ENCODE results near the gene ALK. TPM values are rescaled to one million over a fixed set of nuclear protein-coding genes. Genes with fewer than 3 reads are reported as not detected.

The ALK gene
- polyA plus RNA-seq, 1 of the 3 experiments (the other 2 are of a cell fraction): 0.30 TPM

DNA sequence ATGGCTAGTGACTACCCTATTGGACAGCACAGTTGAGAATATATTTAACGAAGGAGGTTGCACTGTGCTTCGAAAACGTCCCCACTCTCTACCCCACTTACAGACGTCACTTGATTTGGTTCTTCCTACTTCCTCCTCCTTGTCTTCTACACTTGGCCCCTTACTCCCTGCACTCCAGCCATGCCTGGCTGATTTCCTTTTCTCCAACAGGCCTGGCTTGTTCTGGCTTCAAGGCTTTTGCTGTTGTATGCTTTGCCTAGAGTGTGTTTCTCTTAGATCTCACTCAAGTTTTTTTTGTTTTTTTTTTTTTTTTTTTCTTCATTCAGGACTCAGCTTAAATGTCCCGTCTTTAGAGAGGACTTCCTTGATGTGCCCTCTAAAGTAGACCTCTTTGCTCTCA, 469.4 kb downstream of the ALK start (continued):
- TF ChIP-seq, protein P1, sequence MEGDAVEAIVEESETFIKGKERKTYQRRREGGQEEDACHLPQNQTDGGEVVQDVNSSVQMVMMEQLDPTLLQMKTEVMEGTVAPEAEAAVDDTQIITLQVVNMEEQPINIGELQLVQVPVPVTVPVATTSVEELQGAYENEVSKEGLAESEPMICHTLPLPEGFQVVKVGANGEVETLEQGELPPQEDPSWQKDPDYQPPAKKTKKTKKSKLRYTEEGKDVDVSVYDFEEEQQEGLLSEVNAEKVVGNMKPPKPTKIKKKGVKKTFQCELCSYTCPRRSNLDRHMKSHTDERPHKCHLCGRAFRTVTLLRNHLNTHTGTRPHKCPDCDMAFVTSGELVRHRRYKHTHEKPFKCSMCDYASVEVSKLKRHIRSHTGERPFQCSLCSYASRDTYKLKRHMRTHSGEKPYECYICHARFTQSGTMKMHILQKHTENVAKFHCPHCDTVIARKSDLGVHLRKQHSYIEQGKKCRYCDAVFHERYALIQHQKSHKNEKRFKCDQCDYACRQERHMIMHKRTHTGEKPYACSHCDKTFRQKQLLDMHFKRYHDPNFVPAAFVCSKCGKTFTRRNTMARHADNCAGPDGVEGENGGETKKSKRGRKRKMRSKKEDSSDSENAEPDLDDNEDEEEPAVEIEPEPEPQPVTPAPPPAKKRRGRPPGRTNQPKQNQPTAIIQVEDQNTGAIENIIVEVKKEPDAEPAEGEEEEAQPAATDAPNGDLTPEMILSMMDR (IDR thresholded peaks at IDR 0.05): no peak

DNA sequence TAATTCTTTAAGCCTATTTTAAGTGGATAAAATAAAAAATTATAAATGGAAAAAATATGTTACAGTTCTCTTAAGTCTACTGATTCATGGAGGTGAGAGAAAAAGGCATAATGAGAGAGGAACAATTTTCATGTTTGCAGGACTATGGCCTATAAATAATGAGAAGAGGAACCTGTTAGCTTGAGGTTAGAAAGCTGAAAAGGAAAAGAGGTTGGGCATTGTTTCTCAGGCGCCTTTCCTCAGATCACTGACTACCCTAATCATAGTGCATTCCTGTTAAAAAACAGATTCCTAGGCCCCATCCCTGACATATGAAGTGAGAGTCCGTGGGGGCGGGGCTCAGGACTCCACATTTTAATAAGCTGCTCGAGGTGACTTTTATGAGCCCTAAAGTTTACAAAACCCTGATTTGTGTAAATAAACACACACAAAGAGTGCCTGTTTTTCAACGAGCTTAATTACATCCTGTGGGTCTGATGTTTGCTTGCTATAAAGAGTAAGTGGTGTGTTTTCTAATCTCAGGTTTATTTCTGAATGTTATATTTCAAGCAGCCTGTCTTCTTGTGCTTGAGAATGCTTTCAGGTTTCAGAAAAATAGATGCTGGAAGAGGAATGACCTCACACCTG, 470.7 kb downstream of the ALK start:
- Histone ChIP-seq H3K4me2 (no peak overlapping the region), H3K36me3 (replicated peaks in 1 of 2; ENCODE audit: control insufficient read depth in 1 of 2, insufficient read depth in 2 of 2, low read length in 1 of 2) (peaks cover 0 to 2% of the 10 kb centered on the region in 2 experiments), H3K27me3 (ENCODE audit: insufficient read depth) (no peaks in the 10 kb centered on the region), H2AFZ (ENCODE audit: low read depth) (no peak overlapping the region), H4K20me1 (ENCODE audit: insufficient read depth) (no peaks in the 10 kb centered on the region), H3K79me2 (ENCODE audit: insufficient read depth) (no peaks in the 10 kb centered on the region), H3K4me3 (ENCODE audit: low read depth in 2 of 2, low read length in 1 of 2) (no peak overlapping the region), H3K9me3 (no peaks in the 10 kb centered on the region), H3K9ac (no peak overlapping the region), H3F3A (replicated peaks; ENCODE audit: insufficient read depth) (no peaks in the 10 kb centered on the region), H3K4me1 (ENCODE audit: control insufficient read depth in 1 of 2, insufficient read depth in 2 of 2, low read depth in 1 of 2, low read length in 1 of 2) (peaks cover 3 to 38% of the 10 kb centered on the region in 2 experiments; a peak in 2 of 4 replicates), H3K27ac (ENCODE audit: low read depth in 2 of 2, low read length in 1 of 2) (peak overlapping the region in 1 of 2 experiments; percentile 54; a peak in 1 of 4 replicates), H3K9me2 (no peaks in the 10 kb centered on the region)
- ChIA-PET CTCF (interaction anchor here (1.1 kb wide), 1 partner anchor 67 kb away, joined by 3 read pairs; no protein-coding TSS in a partner anchor), POLR2A (interaction anchor here (0.7 kb wide), 1 partner anchor 140 kb away, joined by 3 read pairs; no protein-coding TSS in a partner anchor)
- no peak for DNase-seq
- no peak for TF ChIP-seq RXRA (IDR thresholded peaks at IDR 0.05; ENCODE audit: borderline replicate concordance, low read depth)
- TF ChIP-seq SMC3 (IDR thresholded peaks at IDR 0.05; ENCODE audit: low read depth, low read length): no peak
- no peak for TF ChIP-seq EP300 (IDR thresholded peaks at IDR 0.05; ENCODE audit: borderline replicate concordance in 1 of 2, low read depth in 1 of 2, low read length in 1 of 2)
- TF ChIP-seq NRF1 (IDR thresholded peaks at IDR 0.05; ENCODE audit: low read depth, low read length): no peak
- TF ChIP-seq GATA2 (CRISPR knock-in tag; IDR thresholded peaks at IDR 0.05): no peak
- TF ChIP-seq, protein P2, sequence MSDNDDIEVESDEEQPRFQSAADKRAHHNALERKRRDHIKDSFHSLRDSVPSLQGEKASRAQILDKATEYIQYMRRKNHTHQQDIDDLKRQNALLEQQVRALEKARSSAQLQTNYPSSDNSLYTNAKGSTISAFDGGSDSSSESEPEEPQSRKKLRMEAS (IDR thresholded peaks at IDR 0.05; ENCODE audit: low read depth): no peak
- no peak for TF ChIP-seq NFIC (IDR thresholded peaks at IDR 0.05; ENCODE audit: borderline replicate concordance)
- no peak for TF ChIP-seq FOXM1 (IDR thresholded peaks at IDR 0.05; ENCODE audit: low read depth)
- TF ChIP-seq RFX5 (IDR thresholded peaks at IDR 0.05; ENCODE audit: low read length): no peak
- TF ChIP-seq, protein P3, sequence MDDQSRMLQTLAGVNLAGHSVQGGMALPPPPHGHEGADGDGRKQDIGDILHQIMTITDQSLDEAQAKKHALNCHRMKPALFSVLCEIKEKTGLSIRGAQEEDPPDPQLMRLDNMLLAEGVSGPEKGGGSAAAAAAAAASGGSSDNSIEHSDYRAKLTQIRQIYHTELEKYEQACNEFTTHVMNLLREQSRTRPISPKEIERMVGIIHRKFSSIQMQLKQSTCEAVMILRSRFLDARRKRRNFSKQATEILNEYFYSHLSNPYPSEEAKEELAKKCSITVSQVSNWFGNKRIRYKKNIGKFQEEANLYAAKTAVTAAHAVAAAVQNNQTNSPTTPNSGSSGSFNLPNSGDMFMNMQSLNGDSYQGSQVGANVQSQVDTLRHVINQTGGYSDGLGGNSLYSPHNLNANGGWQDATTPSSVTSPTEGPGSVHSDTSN (IDR thresholded peaks at IDR 0.05): no peak
- no peak for TF ChIP-seq GABPA (IDR thresholded peaks at IDR 0.05; ENCODE audit: low read depth)
- no peak for TF ChIP-seq ELF1 (IDR thresholded peaks at IDR 0.05)
- TF ChIP-seq, protein P4, sequence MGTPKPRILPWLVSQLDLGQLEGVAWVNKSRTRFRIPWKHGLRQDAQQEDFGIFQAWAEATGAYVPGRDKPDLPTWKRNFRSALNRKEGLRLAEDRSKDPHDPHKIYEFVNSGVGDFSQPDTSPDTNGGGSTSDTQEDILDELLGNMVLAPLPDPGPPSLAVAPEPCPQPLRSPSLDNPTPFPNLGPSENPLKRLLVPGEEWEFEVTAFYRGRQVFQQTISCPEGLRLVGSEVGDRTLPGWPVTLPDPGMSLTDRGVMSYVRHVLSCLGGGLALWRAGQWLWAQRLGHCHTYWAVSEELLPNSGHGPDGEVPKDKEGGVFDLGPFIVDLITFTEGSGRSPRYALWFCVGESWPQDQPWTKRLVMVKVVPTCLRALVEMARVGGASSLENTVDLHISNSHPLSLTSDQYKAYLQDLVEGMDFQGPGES (IDR thresholded peaks at IDR 0.05; ENCODE audit: low read depth, low read length): no peak
- TF ChIP-seq SIN3A (IDR thresholded peaks at IDR 0.05; ENCODE audit: borderline replicate concordance, low read depth, low read length): no peak
- WGBS (ENCODE audit: low lambda C conversion rate): 36% methylated on average over 5 of the region's 5 CpGs
